ENCODE data around the gene VRK3.

Gene VRK3

GRCh38 chr19:49931293-49932040 lies 93.7 kb downstream of the VRK3 start:
- no peak for TF ChIP-seq POLR2A (IDR thresholded peaks at IDR 0.05; ENCODE audit: low read depth, low read length)
- DNase-seq (ENCODE audit: insufficient read length, low spot score): no peak
- no peak for FAIRE-seq

- no peak for TF ChIP-seq POLR2A (IDR thresholded peaks at IDR 0.05; ENCODE audit: low read depth, low read length)
- peak; percentile 66 for DNase-seq (ENCODE audit: insufficient read length, low spot score)
- no peak for FAIRE-seq
Observed at GRCh38 chr19:49930483-49931011, 94.6 kb downstream of the VRK3 start.

- DNase-seq (ENCODE audit: insufficient read length, low spot score) (peak; percentile 88), FAIRE-seq (peak; percentile 48)
- peak; percentile 92 for TF ChIP-seq POLR2A (IDR thresholded peaks at IDR 0.05; ENCODE audit: low read depth, low read length)
Observed at GRCh38 chr19:49929611-49930482, 95.3 kb downstream of the VRK3 start.

- no peak for FAIRE-seq
- TF ChIP-seq POLR2A (IDR thresholded peaks at IDR 0.05; ENCODE audit: low read depth, low read length): peak; percentile 80
- DNase-seq (ENCODE audit: insufficient read length, low spot score): peak; percentile 97
Observed at GRCh38 chr19:49929121-49929610, 96.0 kb downstream of the VRK3 start, which contains the start of the genes ATF5 and NUP62. Gene ATF5 (plus strand): TSS chr19:49929205. CDS start chr19:49930851, 1,646 bp downstream. Gene NUP62 (minus strand): TSS chr19:49929504. CDS start chr19:49909807, 19,697 bp downstream.

GRCh38 chr19:49927526-49928264 lies 97.5 kb downstream of the VRK3 start:
- DNase-seq (ENCODE audit: insufficient read length, low spot score) (no peak), FAIRE-seq (no peak)
- no peak for TF ChIP-seq POLR2A (IDR thresholded peaks at IDR 0.05; ENCODE audit: low read depth, low read length)

GRCh38 chr19:49926515-49926914 lies 98.7 kb downstream of the VRK3 start:
- no peak for TF ChIP-seq POLR2A (IDR thresholded peaks at IDR 0.05; ENCODE audit: low read depth, low read length)
- no peak for FAIRE-seq
- DNase-seq (ENCODE audit: insufficient read length, low spot score): no peak

Data from H54 (cell line).